UCSD-AML1 (cell line): ENCODE results near the gene SLCO1B1.

Experiments
- DNase-seq: peaks from one replicate; lab custom pipeline; 2025; ENCODE audit not compliant: unreplicated experiment; lab: John Stamatoyannopoulos, UW

SLCO1B1 gene

GRCh38 chr12:21221072-21221471, 90.1 kb downstream of the SLCO1B1 start:
- DNase-seq, result no peak

GRCh38 chr12:21221778-21222177, 90.8 kb downstream of the SLCO1B1 start:
- DNase-seq, result no peak

GRCh38 chr12:21223930-21224329, 92.9 kb downstream of the SLCO1B1 start:
- DNase-seq, result no peak

DNA sequence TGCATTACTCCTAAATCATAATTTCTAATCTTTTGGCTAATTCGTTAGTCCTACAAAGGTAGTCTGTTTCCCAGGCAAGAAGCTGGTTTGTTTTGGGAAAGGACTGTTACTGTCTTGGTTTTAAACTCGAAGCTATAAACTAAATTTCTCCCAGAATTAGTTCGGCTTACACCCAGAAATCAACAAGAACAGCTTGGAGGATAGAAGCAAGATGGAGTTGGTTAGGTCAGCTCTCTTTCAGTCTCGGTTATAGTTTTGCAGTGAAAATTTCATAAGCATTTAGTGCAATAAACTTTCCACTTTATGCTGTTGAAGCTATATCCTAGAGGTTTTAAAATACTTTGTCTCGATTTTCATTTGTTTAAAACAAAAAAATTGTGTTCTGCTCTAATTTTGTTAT, 103.4 kb downstream of the SLCO1B1 start:
- no peak for DNase-seq

DNA sequence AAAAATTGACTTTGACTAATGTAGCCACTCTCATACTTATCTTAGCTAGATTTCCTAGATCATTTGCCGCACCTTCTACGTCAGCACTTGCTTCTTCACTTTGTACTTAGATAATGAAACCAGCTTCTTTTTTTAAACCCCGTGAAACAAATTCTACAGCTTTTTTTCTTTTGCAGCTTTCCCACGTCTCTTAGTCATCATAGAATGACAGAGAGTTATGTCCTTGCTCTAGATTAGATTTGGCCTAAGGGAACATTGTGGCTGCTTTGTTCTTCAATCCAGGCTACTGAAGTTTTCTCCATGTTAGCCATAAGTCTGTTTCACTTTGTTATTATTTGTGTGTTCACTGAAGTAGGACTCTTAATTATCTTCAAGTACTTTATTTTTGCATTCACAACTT, 108.9 kb downstream of the SLCO1B1 start:
- DNase-seq, result no peak

DNA sequence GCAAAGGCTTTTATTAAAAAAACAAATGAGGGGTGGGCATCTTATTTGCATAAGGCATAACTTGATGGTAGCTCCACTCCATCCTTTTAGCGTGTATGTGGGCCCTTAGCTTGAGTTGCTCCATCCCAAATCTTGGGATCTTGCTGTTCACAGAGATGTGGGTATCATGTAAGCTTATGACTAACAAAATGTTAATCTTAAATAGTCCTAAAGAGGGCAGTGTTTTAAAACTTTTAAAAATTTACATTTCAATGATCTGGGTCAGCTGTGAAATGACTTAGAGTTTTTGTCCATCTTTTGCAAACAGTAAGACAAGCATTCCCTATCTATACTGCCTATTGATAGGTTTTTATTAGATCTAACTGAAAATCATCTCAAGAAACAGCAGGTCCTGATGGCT, 117.7 kb downstream of the SLCO1B1 start:
- DNase-seq, result no peak

GRCh38 chr12:21252070-21252469, 121.1 kb downstream of the SLCO1B1 start:
- no peak for DNase-seq

DNA sequence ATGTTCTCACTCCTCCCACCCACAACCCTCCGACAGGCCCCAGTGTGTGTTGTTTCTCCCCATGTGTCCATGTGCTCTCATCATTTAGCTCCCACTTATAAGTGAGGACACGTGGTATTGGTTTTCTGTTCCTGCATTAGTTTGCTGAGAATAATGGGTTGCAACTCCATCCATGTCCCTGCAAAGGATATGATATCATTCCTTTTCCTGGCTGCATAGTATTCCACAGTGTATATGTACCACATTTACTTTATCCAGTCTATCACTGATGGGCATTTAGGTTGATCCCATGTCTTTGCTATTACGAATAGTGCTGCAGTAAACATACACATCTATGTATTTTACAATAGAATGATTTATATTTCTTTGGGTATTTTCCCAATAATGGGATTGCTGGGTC, 126.2 kb downstream of the SLCO1B1 start:
- no peak for DNase-seq

DNA sequence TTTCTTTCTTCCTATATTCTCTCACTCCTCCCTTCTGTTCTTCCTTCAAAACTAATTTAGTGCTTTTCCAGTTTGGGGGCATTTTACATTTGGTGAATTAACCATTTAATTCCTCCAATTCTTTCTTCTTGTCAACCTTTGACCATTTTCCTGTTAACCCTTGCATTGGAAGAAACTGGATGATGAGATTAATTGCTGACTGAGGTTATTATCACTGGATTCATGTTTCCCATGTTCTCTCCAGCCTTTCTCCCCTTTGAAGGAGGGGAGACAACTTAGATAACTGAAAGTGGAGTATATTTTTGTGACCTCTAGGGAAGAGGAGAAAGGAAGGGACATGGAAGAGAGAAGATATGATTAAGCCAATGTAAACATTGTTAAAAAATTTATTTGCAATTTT, 133.2 kb downstream of the SLCO1B1 start:
- DNase-seq, result no peak

DNA sequence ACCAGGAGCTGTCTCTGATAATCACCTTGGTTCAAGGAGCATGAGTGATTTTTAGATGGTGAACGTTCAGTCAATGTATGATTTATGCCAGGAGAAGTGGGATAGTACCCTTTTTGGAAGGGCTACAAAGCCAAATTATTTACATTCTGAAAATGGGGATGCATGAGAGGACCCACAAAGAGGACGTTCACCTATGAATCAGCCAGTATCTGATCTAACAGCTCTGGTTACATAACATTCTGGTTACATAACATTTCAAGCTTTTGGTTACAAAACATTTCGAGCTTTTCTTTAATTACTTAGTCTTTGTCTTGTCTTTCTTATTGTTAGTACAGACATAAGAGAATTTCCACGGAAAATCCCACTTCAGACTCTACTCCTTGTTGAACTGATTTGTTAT, 134.9 kb downstream of the SLCO1B1 start:
- no peak for DNase-seq

GRCh38 chr12:21276826-21277225, 145.8 kb downstream of the SLCO1B1 start:
- DNase-seq, result no peak
